GM21447 (cell line): Measurements from ENCODE around the gene REM1.

ENCODE experiments used
- ATAC-seq: cut with Tn5 transposase; IDR thresholded peaks from one replicate; pipeline ENCODE4 v1.9.1; 2021; ENCODE audit not compliant: unreplicated experiment

The REM1 gene

DNA sequence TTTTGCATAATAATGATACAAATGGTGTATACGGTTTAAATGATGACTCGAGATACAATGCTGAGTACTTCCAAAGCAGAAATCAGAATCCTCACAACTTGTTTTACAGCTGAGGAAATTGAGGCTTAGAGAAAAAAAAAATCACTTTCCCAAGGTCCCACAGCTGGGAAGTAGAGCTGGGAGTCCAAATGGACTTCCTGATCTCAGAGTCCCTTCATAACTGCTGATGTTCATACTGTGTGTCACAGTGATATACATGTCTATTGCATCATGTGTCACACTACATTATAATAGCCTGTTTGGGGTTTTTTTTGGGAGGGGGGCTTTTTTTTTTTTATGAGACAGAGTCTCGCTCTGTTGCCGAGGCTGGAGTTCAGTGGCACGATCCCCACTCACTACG, 47.6 kb downstream of the REM1 start:
- ATAC-seq, result no peak

DNA sequence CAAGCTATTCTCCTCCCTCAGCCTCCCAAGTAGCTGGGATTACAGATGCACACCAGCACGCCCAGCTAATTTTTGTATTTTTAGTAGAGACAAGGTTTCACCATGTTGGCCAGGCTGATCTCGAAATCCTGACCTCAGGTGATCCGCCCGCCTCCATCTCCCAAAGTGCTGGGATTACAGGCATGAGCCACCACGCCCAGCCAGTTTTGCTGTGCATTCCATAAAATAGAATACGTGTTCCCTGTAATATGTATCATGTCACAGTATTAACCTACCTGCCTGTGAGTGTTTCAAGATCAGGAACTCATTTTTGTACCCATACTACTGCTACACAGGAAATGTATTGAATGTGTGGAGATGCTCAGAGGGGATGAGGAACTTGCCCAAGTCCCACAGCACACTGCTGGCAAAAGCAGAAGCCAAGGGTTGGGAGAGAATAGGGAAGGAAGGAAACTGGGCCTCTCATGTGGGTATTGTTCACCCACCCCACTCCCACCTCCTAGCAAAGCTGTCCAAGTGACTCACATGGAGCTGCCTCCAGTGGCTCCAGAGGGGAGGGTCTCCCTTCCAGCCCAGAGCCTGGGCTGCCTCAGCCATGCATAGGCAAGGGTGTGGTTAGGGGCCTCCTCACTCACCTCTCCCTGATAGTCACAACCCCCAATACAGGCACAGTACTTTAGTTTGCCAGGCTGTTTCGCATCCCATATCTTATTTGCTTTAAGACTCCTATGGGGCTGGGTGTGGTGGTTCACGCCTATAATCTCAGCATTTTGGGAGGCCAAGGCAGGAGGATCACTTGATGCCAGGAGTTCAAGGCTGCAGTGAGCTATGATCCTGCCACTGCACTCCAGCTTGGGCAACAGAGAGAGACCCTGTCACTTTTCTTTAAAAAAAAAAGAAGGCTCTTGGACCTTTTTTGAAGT, 48.5 kb downstream of the REM1 start:
- ATAC-seq, result no peak

DNA sequence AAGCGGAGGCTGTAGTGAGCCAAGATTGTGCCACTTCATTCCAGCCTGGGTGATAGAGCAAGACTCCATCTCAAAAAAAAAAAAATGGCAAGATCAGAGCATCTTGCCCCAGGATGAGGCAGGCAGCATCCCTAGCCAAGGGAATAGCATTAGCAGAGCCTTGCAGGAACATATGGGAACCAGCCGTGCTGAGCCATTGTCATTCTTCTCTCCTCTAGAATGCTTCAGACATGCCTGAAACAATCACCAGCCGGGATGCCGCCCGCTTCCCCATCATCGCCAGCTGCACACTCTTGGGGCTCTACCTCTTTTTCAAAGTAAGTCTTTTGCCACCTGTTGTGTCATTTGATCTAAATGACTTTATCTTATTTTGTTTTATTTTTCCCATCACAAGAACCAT, 52.2 kb downstream of the REM1 start:
- no peak for ATAC-seq
